HT-29 (cell line): ENCODE results near the gene PCDHGB5. TPM values are rescaled to one million over a fixed set of nuclear protein-coding genes. Genes with fewer than 3 reads are reported as not detected.
A peak's percentile ranks its signal among the peaks of the same experiment; 100 is the strongest.
"Not testable (repeated sequence)": the region's sequence is repeated elsewhere in the genome, so short reads cannot be mapped to it uniquely, and the experiment has no call there.

Experiments
- DNase-seq: peaks from one replicate; pipeline ENCODE4 v3.0.0-alpha.2; 2015; ENCODE audit warnings: low spot score
- total RNA-seq: library from RNA; depleted of rRNA; stranded (reverse); fragments of >200 nt; shearing (Covaris generic); gene quantifications from 2 replicates; pipeline ENCODE4 v1.2.3, GENCODE V29; 2014

PCDHGB5 gene
- total RNA-seq, 1 experiment from 2014 or later, result not detected

DNA sequence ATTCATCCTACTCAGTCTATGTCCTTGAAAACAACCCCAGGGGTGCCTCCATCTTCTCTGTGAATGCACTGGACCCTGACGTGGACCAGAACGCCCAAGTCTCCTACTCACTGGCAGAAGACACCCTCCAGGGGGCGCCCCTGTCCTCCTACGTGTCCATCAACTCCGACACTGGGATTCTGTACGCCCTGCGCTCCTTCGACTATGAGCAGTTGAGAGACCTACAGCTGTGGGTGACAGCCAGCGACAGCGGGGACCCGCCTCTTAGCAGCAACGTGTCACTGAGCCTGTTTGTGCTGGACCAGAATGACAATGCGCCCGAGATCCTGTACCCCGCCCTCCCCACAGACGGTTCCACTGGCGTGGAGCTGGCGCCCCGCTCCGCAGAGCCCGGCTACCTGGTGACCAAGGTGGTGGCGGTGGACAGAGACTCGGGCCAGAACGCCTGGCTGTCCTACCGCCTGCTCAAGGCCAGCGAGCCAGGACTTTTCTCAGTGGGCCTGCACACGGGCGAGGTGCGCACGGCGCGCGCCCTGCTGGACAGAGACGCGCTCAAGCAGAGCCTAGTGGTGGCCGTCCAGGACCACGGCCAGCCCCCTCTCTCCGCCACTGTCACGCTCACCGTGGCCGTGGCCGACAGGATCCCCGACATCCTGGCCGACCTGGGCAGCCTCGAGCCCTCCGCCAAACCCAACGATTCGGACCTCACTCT is 22.1 kb upstream of the PCDHGB5 start:
- not testable (repeated sequence) for DNase-seq

DNA sequence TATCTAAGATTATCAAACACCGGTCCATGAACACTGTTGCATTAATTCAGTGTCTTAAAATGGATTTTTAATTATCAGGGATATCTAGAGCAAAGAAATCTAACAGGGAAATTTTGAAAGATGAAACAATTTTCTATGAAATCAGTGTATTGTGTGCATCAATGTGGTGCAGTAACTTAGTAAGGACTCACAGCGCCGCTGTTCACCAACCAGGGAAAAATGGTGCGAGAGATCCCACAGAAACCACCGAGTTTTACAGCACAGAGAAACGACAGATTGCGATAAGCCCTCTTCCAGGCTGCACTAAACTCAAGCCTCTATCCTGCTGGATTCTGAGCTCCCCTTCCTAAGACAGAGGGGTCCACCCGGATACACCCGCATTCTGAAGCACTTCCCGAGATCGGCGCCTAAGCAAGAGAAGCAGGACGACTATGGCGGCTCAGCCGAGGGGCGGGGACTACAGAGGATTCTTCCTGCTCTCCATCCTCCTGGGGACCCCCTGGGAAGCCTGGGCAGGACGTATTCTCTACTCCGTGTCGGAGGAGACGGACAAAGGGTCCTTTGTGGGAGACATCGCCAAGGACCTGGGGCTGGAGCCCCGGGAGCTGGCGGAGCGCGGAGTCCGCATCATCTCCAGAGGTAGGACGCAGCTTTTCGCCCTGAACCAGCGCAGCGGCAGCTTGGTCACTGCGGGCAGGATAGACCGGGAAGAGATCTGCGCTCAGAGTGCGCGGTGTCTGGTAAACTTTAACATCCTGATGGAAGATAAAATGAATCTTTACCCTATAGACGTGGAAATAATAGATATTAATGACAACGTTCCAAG is 15.1 kb upstream of the PCDHGB5 start, which contains the start of gene PCDHGA7:
PCDHGA7 (plus strand) TSS at position 274 of the 826 bp plus-strand sequence; CDS start at position 432, 158 bp downstream.
- no peak for DNase-seq

DNA sequence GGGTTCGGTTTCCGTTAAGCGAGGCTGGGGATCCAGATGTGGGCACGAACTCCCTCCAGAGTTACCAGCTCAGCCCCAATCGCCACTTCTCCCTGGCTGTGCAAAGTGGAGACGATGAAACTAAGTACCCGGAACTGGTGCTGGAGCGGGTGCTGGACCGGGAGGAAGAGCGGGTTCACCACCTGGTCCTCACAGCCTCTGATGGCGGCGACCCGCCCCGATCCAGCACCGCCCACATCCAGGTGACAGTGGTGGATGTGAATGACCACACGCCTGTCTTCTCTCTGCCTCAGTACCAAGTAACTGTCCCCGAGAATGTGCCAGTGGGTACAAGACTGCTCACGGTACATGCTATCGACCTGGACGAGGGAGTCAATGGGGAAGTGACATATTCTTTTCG is 14.4 kb upstream of the PCDHGB5 start:
- DNase-seq, result no peak

DNA sequence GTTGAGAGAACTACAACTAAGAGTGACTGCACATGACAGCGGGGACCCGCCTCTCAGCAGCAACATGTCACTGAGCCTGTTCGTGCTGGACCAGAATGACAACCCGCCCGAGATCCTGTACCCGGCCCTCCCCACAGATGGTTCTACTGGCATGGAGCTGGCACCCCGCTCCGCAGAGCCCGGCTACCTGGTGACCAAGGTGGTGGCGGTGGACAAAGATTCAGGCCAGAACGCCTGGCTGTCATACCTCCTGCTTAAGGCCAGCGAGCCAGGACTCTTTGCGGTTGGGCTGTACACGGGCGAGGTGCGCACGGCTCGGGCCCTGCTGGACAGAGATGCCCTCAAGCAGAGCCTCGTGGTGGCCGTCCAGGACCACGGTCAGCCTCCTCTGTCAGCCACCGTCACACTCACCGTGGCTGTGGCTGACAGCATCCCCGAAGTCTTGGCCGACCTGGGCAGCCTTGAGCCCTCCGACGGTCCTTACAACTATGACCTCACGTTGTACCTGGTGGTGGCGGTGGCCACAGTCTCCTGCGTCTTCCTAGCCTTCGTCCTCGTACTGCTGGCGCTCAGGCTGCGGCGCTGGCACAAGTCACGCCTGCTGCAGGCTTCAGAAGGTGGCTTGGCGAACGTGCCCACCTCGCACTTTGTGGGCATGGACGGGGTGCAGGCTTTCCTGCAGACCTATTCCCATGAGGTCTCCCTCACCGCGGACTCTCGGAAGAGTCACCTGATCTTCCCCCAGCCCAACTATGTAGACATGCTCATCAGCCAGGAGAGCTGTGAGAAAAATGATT is 13.1 kb upstream of the PCDHGB5 start:
- no peak for DNase-seq

DNA sequence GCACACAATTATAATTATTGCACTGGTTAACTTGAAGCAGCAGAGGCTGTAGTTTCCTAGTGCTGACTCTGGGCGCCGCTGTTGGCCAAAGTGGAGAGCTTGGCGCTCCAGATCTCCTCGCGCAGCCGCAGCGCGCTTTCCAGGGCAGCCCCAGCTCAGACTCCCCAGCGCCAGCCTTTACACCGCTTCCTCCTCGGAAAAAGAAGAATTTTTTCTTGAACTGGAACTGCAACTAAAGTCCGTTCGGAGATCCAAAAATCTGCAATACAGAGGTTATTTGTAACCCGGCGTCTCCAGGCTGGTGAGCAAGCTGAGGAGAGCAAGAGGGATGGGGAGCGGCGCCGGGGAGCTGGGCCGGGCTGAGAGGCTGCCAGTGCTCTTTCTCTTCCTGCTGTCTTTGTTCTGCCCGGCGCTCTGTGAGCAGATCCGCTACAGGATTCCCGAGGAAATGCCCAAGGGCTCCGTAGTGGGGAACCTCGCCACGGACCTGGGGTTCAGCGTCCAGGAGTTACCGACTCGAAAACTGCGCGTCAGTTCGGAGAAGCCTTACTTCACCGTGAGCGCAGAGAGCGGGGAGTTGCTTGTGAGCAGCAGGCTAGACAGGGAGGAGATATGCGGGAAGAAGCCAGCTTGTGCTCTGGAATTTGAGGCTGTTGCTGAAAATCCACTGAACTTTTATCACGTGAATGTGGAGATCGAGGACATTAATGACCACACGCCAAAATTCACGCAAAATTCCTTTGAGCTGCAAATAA is 10.0 kb upstream of the PCDHGB5 start, which contains the start of gene PCDHGB4:
PCDHGB4 (plus strand) TSS at position 142 of the 755 bp plus-strand sequence; CDS start at position 329, 187 bp downstream.
- not testable (repeated sequence) for DNase-seq

DNA sequence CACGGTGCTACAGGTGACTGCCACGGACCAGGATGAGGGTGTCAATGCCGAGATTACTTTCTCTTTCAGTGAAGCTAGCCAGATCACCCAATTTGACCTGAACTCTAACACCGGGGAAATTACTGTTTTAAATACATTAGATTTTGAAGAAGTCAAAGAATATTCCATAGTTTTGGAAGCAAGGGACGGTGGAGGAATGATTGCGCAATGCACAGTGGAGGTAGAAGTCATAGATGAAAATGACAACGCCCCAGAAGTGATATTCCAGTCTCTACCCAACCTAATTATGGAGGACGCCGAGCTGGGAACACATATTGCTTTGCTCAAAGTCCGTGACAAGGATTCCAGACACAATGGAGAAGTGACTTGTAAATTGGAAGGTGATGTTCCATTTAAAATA is 9.1 kb upstream of the PCDHGB5 start:
- DNase-seq, result no peak

DNA sequence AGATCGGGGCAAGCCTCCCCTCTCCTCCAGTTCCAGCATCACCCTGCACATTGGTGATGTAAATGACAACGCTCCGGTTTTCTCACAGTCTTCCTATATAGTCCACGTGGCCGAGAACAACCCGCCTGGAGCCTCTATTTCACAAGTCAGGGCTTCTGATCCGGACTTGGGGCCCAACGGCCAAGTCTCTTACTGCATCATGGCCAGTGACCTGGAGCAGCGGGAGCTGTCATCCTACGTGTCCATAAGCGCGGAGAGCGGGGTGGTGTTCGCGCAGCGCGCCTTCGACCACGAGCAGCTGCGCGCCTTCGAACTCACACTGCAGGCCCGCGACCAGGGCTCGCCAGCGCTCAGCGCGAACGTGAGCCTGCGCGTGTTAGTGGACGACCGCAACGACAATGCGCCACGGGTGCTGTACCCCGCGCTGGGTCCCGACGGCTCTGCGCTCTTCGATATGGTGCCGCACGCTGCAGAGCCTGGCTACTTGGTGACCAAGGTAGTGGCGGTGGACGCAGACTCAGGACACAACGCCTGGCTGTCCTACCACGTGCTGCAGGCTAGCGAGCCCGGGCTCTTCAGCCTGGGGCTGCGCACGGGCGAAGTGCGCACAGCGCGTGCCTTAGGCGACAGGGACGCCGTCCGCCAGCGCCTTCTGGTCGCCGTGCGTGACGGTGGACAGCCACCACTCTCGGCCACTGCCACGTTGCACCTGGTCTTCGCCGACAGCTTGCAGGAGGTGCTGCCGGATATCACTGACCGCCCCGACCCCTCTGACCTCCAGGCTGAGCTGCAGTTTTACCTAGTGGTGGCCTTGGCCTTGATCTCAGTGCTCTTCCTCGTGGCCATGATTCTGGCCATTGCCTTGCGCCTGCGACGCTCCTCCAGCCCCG is 8.3 kb upstream of the PCDHGB5 start:
- DNase-seq, result no peak

DNA sequence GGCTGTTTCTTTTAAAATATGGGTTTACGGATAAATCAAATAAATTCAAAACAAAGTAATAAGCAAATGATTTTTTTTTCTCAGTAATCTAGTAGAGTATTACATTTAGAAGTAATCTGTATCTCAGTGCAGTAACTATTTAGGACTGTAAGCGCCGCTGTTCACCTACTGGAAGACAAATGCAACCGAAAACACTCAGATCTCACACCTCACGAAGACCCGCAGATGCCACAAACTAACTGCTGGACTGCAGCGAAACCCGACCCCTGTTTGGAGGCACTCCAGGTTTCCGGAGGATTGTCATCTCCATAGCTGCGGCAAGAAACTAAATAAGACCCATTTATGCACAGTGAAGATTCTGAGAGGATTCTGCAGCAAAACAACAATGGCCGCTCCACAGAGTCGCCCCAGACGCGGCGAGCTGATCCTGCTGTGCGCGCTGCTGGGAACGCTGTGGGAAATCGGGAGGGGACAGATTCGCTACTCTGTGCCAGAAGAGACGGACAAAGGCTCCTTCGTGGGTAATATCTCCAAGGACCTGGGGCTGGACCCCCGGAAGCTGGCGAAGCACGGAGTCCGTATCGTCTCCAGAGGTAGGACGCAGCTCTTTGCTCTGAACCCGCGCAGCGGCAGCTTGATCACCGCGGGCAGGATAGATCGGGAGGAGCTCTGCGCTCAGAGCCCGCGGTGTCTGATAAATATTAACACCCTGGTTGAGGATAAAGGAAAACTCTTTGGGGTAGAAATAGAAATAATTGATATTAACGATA is 5.1 kb upstream of the PCDHGB5 start, which contains the start of gene PCDHGA8:
PCDHGA8 (plus strand) TSS at position 205 of the 770 bp plus-strand sequence; CDS start at position 386, 181 bp downstream.
- DNase-seq, result no peak

DNA sequence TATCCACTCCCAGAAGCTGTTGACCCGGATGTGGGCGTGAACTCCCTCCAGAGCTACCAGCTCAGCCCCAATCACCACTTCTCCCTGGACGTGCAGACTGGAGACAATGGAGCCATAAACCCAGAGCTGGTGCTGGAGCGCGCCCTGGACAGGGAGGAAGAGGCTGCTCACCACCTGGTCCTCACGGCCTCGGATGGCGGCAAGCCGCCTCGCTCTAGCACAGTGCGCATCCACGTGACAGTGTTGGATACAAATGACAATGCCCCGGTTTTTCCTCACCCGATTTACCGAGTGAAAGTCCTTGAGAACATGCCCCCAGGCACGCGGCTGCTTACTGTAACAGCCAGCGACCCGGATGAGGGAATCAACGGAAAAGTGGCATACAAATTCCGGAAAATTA is 4.5 kb upstream of the PCDHGB5 start:
- no peak for DNase-seq

DNA sequence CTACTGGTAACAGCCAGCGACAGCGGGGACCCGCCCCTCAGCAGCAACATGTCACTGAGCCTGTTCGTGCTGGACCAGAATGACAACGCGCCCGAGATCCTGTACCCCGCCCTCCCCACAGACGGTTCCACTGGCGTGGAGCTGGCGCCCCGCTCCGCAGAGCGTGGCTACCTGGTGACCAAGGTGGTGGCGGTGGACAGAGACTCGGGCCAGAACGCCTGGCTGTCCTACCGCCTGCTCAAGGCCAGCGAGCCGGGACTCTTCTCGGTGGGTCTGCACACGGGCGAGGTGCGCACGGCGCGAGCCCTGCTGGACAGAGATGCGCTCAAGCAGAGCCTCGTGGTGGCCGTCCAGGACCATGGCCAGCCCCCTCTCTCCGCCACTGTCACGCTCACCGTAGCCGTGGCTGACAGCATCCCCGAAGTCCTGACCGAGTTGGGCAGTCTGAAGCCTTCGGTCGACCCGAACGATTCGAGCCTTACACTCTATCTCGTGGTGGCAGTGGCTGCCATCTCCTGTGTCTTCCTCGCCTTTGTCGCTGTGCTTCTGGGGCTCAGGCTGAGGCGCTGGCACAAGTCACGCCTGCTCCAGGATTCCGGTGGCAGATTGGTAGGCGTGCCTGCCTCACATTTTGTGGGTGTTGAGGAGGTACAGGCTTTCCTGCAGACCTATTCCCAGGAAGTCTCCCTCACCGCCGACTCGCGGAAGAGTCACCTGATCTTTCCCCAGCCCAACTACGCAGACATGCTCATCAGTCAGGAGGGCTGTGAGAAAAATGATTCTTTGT is 3.2 kb upstream of the PCDHGB5 start:
- not testable (repeated sequence) for DNase-seq

DNA sequence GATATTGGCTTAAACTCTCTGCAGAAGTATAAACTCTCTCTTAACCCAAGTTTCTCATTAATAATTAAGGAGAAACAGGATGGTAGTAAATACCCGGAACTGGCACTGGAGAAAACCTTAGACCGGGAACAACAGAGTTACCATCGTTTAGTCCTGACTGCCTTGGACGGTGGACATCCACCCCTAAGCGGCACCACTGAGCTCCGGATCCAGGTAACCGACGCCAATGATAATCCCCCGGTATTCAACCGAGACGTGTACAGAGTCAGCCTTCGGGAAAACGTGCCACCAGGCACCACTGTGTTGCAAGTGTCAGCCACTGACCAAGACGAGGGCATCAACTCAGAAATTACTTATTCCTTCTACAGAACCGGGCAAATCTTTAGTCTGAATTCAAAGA is 861 bp downstream of the PCDHGB5 start:
- DNase-seq, result no peak

DNA sequence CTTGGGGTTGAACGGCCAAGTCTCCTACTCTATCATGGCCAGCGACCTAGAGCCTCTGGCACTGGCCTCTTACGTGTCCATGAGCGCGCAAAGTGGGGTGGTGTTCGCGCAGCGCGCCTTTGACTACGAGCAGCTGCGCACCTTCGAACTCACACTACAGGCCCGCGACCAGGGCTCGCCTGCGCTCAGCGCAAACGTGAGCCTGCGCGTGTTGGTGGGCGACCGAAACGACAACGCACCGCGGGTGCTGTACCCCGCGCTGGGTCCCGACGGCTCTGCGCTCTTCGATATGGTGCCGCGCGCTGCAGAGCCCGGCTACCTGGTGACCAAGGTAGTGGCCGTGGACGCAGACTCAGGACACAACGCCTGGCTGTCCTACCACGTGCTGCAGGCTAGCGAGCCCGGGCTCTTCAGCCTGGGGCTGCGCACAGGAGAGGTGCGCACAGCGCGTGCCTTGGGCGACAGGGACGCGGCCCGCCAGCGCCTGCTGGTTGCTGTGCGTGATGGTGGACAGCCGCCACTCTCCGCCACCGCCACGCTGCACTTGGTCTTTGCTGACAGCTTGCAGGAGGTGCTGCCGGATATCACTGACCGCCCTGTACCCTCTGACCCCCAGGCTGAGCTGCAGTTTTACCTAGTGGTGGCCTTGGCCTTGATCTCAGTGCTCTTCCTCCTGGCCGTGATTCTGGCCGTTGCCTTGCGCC is 2.0 kb downstream of the PCDHGB5 start:
- no peak for DNase-seq

DNA sequence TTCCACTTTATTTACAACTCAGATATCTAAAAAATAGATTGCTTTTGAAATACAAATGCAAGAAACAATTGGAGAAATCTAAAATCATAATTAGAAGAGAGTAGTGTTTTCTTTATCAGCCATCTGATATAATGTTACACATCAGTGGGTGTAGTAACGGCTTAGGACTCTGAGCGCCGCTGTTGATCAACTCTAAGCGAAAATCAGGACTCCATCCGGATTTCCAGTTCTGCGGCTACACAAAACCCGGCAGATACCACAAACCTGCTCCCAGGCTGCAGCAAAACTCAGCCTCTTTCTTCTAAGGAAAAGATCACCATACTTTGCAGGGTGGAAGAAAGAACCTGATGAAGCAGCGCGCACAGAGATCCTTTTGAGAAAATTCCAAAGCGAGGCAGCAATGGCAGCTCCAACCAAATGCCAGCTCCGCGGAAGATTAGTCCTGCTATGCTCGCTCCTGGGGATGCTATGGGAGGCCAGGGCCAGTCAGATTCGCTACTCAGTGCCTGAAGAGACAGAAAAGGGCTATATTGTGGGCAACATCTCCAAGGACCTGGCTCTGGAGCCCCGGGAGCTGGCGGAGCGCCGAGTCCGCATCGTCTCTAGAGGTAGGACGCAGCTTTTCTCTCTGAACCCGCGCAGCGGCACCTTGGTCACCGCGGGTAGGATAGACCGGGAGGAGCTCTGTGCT is 5.0 kb downstream of the PCDHGB5 start, which contains the start of gene PCDHGA9:
PCDHGA9 (plus strand) TSS at position 226 of the 691 bp plus-strand sequence; CDS start at position 401, 175 bp downstream.
- DNase-seq, result peak; percentile 48

DNA sequence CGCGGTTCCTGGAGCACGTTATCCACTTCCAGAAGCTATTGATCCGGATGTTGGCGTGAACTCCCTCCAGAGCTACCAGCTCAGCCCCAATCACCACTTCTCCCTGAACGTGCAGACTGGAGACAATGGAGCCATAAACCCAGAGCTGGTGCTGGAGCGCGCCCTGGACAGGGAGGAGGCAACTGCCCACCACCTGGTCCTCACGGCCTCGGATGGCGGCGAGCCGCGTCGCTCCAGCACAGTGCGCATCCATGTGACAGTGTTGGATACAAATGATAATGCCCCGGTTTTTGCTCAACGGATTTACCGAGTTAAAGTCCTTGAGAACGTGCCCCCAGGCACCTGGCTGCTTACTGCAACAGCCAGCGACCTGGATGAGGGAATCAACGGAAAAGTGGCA is 5.6 kb downstream of the PCDHGB5 start:
- DNase-seq, result no peak

DNA sequence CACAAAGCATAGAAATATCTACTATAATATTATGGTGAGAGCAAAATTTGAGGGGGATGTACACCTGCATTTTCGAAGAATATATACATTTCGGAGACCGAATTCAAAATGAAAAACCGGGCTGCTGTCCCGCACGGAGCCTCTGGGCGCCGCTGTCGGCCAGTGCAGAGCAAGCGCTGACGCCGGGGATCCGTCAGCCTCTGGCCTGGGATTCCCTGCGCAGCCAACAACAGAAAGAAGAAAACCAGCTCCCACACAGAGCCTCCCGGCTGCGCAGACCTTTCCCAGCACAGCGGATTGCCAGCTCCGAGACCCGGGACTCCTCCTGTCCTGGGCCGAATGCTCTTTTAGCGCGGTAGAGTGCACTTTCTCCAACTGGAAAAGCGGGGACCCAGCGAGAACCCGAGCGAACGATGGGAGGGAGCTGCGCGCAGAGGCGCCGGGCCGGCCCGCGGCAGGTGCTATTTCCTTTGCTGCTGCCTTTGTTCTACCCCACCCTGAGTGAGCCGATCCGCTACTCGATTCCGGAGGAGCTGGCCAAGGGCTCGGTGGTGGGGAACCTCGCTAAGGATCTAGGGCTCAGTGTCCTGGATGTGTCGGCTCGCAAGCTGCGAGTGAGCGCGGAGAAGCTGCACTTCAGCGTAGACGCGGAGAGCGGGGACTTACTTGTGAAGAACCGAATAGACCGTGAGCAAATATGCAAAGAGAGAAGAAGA is 10.2 kb downstream of the PCDHGB5 start, which contains the start of gene PCDHGB6:
PCDHGB6 (plus strand) TSS at position 232 of the 716 bp plus-strand sequence; CDS start at position 414, 182 bp downstream.
- not testable (repeated sequence) for DNase-seq
